GM19351 (cell line): ENCODE measurements around the gene B3GAT2.

Experiments
- ATAC-seq: cut with Tn5 transposase; IDR thresholded peaks from one replicate; pipeline ENCODE4 v1.9.1; 2021; ENCODE audit warnings: mild to moderate bottlenecking, moderate library complexity; ENCODE audit not compliant: unreplicated experiment

The B3GAT2 gene

GRCh38 chr6:70900047-70900446 lies 56.8 kb downstream of the B3GAT2 start:
- no peak for ATAC-seq

DNA sequence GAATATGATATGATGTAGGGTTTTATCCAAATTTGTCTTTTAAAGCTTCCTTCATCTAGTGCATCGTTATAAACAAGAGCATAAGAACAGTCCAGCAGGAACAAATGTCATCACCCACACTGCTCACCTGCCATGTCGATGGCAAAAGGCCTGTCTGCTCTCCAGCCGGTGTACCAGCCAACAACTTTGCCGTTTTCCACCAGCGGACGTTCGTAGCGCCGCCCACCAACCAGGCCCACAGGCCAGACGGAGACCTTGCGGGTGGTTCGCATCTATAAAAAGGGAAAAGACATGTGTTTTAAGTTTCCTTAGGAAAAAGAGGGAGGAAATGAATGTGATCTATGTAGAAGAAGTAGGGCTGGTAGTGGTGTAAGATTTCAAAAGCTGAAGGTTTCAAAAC lies 62.9 kb downstream of the B3GAT2 start:
- no peak for ATAC-seq

GRCh38 chr6:70889270-70889669 lies 67.6 kb downstream of the B3GAT2 start:
- no peak for ATAC-seq

DNA sequence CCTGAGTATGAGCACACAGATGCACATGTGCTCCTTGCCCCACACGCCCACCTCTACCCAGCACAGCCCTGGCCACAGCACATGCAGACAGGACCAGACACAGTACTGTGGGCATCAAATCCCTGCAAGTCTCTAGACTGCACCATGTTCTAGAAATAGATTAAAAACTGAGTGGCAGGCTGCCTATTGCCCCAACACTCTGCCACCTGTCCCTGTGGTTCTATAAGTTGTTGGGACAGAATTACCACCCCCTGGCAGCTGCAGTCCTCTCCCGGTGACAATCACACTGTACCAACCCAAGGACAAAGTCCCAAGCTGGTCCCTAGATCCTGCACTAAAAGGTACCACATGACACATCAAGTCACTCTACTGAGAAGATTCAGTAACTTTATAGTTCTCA lies 70.2 kb downstream of the B3GAT2 start:
- ATAC-seq: no peak

DNA sequence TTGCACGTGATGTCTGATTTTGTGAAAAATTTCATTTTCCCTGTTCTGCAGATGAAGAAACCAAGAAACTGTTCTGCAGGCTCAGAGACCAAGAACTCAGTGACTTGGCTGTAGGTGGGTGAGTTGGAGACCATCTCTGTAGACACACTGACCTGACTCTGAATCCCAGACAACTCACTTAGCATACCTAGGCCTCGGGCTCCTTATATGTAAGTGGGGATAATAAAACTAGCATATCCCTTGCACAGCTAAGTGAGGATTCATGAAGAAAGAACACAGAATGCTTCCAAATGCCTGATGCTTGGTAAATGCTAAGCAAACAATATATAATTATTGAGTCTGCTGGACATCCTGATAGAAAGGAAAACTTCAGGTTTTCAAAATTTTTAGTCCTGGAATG lies 70.8 kb downstream of the B3GAT2 start:
- no peak for ATAC-seq

GRCh38 chr6:70884074-70884983 lies 72.5 kb downstream of the B3GAT2 start:
- peak; percentile 87 for ATAC-seq

GRCh38 chr6:70879496-70879895 lies 77.4 kb downstream of the B3GAT2 start:
- ATAC-seq: no peak

- ATAC-seq: no peak
These were observed 82.5 kb downstream of the B3GAT2 start for GRCh38 chr6:70874181-70874913.

DNA sequence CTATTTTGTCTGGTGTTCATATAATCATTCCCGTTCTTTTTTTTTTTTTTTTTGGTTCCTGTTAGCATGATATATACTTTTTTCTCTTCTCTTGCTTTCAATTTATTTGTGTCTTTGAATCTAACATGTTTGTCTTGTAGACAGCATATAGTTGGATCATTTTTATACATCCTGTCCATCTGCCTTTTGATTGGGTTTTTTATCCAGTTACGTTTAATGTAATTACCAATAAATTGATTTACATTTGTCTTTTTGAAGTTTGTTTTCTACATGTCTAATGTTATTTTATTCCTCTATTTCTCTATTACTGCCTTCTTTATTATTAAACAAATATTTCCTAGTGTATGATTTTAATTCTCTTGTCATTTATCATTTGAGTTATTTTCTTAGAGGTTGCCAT lies 84.4 kb downstream of the B3GAT2 start:
- no peak for ATAC-seq

DNA sequence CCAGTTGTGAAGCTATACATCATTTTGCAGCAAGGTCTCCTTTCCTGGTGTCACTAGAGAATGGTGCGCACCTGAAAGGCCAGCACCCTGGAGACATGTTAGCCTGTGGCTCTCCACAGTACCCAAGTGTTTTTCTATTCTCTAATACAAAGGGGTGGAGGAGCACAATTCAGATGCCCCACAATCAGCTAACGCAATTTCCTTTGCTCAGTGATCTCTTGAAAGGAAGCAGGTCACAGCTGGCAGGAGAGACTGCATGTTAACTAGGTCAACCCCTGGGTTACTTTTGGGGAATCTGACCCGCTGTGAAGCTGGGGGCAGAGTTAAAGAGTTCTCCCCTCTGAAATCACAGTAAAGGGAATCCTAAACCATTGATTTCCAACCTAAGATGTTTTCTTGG lies 92.5 kb downstream of the B3GAT2 start:
- ATAC-seq: no peak

GRCh38 chr6:70863343-70863742 lies 93.5 kb downstream of the B3GAT2 start:
- ATAC-seq: no peak

DNA sequence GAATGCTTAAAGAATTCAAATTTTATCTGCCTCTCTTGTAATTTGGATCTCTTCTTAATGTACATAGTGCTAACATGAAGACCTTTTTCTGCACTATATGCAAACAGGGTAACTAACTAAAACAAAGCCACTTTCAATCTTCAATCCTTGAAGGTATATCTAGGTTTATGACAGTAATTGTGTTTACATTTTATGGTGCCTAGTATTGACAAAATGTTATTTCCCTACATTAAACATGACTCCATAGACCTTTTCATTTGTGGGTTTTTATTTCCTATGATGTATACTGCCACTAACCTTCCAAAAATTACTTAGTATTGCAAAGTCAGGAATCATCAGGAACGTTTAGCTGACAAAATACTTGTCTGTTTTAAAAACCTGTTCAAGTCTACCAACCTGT lies 95.9 kb downstream of the B3GAT2 start:
- no peak for ATAC-seq

GRCh38 chr6:70860045-70860444 lies 96.8 kb downstream of the B3GAT2 start:
- ATAC-seq: no peak

GRCh38 chr6:70857387-70858077 lies 99.3 kb downstream of the B3GAT2 start:
- ATAC-seq: peak; percentile 100

DNA sequence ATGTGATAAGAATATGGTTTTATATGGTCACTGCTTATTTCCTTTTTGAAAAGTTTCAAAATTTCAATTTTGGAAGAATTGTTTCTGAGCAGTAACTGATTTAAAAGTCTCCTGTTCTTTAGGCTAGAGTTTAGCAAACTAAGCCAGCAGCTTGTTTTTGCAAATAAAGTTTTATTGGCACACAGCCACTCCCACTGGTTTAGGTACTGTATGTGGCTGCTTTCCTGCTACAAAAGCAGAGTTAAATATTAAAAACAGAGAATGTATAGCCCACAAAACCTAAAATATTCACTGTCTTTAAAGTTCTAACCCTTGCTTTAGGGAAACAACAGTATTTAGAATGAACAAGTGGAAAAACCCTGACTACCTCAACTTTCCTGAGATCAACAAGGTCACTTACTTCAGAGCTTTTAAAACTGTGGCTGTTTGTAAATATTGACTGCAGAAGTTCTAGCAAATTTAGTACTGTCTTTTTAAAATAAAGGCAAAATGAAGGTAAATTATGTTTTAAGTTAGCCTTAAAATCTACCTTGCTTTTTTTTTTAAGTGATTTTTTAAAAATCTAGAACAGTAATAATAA lies 104.1 kb downstream of the B3GAT2 start:
- no peak for ATAC-seq

- ATAC-seq: no peak
These were observed 107.4 kb downstream of the B3GAT2 start for GRCh38 chr6:70849348-70850069.

DNA sequence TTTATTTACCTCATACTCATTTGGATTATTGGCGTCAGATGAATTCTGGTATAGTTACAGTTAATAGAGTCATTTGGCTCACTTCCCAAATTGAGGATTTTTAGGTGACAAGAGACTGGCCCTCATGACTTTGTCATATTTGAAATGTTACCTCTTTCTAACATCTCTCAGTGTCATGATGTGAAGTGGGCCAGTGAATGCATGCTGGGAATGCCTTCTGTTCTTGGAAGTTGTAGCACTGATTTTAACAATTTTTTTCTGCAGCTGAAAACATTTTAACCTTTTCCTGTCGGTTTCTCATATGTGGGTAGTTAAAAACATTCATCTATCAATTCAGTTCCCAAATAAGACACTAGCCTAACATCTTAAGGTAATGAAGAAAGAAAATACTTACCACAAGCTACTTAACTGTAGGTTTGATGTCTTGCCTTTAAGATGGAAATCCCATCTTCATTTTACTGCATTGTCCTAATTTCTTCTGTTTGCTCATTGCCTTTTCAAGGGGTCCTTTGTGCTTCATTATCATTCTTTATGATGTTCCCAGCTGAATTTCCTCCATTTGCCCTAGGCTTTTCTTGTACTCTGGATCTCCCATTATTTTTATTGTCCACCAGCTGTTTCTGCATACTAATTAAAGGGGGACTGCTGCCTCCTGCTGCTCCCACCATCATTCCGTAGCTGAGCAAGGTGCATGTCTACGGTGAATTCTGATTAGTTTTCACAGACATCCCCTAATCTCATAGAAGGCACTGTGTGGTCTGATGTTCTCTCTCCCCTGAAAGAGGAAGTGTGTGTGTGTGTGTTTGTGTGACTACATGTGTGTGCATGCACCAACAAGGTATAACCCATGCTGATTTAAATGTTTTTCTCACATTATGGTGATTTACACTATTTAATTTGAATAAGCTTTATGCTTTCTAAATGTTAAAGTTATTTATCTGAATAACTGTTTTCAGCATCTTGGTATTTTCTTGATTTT lies 109.5 kb downstream of the B3GAT2 start:
- ATAC-seq: no peak

GRCh38 chr6:70846207-70846835 lies 110.5 kb downstream of the B3GAT2 start:
- no peak for ATAC-seq

DNA sequence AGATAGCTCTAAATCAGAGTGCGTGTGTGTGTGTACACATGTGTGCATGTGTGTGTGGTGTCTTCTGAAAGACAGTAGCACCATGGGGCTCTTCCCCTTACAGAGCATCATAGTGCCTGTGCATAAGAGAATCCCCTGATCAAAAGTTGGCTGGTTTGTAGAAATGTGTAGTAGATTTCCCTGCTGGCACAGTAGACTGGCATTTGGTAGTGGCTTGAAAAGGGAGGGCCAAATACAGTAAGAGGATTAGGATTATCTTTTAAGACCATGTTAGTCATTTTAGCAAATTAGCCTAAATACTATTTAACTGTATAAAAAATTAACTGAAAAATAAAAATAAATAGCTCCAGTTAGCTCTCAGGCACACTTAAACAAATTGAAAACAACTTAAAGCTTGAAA lies 112.6 kb downstream of the B3GAT2 start:
- ATAC-seq: no peak
